ENCODE results near the gene AADACL4.

GRCh38 chr1:12614402-12615158 is 29.3 kb upstream of the AADACL4 start:
- TF ChIP-seq CREB1 (CRISPR knock-in tag; IDR thresholded peaks at IDR 0.05; ENCODE audit: low read depth) (no peak), EZH2 (IDR thresholded peaks at IDR 0.05; ENCODE audit: low read depth, unreplicated experiment) (no peak), CTCF (conservative IDR thresholded peaks at IDR 0.05; ENCODE audit: low read depth in 2 of 2) (no peak), POLR2AphosphoS5 (IDR thresholded peaks at IDR 0.05; ENCODE audit: low read depth) (no peak), JUNB (IDR thresholded peaks at IDR 0.05; ENCODE audit: unreplicated experiment) (no peak), EZH2phosphoT487 (IDR thresholded peaks at IDR 0.05; ENCODE audit: unreplicated experiment) (no peak), STAT1 (IDR thresholded peaks at IDR 0.05; ENCODE audit: unreplicated experiment) (no peak), REST (IDR thresholded peaks at IDR 0.05; ENCODE audit: unreplicated experiment) (no peak)

Data from GM23338 (cell line).